HepG2 (cell line): ENCODE results near the gene MEX3A. TPM values are rescaled to one million over a fixed set of nuclear protein-coding genes. Genes with fewer than 3 reads are reported as not detected.

Experiments
- ATF7 ChIP-seq, 2 experiments: fragments of 450-650 bp in 1 of 2; sonication (generic) in 1 of 2; formaldehyde crosslinking in 1 of 2; IDR thresholded peaks; 2 replicates each; pipeline versions ENCODE4 v1.4.0 to v1.6.1; 2016 to 2020; ENCODE audit warnings: antibody characterized with exemption in 1 of 2, mild to moderate bottlenecking in 1 of 2, missing genetic modification reagents in 1 of 2
- CHD2 ChIP-seq: IDR thresholded peaks from 2 replicates; pipeline ENCODE4 v1.6.1; 2011; ENCODE audit warnings: low read depth, low read length, improper control_type of control experiment
- ETV5 ChIP-seq: IDR thresholded peaks from 2 replicates; pipeline ENCODE4 v1.6.1; 2018; ENCODE audit warnings: missing biosample characterization, missing genetic modification reagents, inconsistent platforms, borderline replicate concordance
- HNRNPLL ChIP-seq: fragments of 200-400 bp; formaldehyde crosslinking; IDR thresholded peaks from 2 replicates; pipeline ENCODE4 v1.6.1; 2017; ENCODE audit warnings: mild to moderate bottlenecking, low read depth, low read length; ENCODE audit not compliant: poor library complexity, severe bottlenecking
- KAT7 ChIP-seq: IDR thresholded peaks from 2 replicates; pipeline ENCODE4 v1.6.1; 2018; ENCODE audit warnings: borderline replicate concordance, missing compliant biosample characterization
- MAFG ChIP-seq: sonication (generic); formaldehyde crosslinking; IDR thresholded peaks from 2 replicates; pipeline ENCODE4 v1.5.1; 2020; ENCODE audit warnings: mild to moderate bottlenecking, missing genetic modification reagents
- NFATC3 ChIP-seq: sonication (generic); formaldehyde crosslinking; IDR thresholded peaks from 2 replicates; pipeline ENCODE4 v1.5.1; 2020; ENCODE audit warnings: mild to moderate bottlenecking, missing genetic modification reagents
- NRL ChIP-seq: sonication (generic); formaldehyde crosslinking; IDR thresholded peaks from 2 replicates; pipeline ENCODE4 v1.5.0; 2020; ENCODE audit warnings: missing genetic modification reagents, mild to moderate bottlenecking, moderate library complexity, borderline replicate concordance
- PHF8 ChIP-seq: sonication (generic); formaldehyde crosslinking; IDR thresholded peaks from 2 replicates; pipeline ENCODE4 v1.5.0; 2020; ENCODE audit warnings: missing genetic modification reagents
- PTBP1 ChIP-seq: fragments of 200-400 bp; formaldehyde crosslinking; IDR thresholded peaks from 2 replicates; pipeline ENCODE4 v1.6.1; 2018; ENCODE audit warnings: low read length, low read depth; ENCODE audit not compliant: poor library complexity, severe bottlenecking
- RARA ChIP-seq: IDR thresholded peaks from 2 replicates; pipeline ENCODE4 v1.6.1; 2016; ENCODE audit warnings: missing genetic modification reagents, missing compliant biosample characterization
- RBFOX2 ChIP-seq: fragments of 200-400 bp; formaldehyde crosslinking; IDR thresholded peaks from 2 replicates; pipeline ENCODE4 v1.6.1; 2017; ENCODE audit warnings: low read depth, mild to moderate bottlenecking, low read length
- SAFB2 ChIP-seq: sonication (generic); formaldehyde crosslinking; IDR thresholded peaks from 2 replicates; pipeline ENCODE4 v1.5.1; 2020; ENCODE audit warnings: missing genetic modification reagents, low read depth, mild to moderate bottlenecking, borderline replicate concordance
- SIN3B ChIP-seq: fragments of 150-350 bp; IDR thresholded peaks from 2 replicates; pipeline ENCODE4 v1.6.1; 2014; ENCODE audit warnings: low read length
- SMAD3 ChIP-seq: sonication (generic); formaldehyde crosslinking; IDR thresholded peaks from 2 replicates; pipeline ENCODE4 v1.4.0; 2020; ENCODE audit warnings: missing genetic modification reagents
- ZFP36 ChIP-seq: fragments of 150-350 bp; IDR thresholded peaks from 2 replicates; pipeline ENCODE4 v1.6.1; 2018; ENCODE audit warnings: borderline replicate concordance, low read length, low read depth; ENCODE audit not compliant: partially characterized antibody
- ZNF354B ChIP-seq: sonication (generic); formaldehyde crosslinking; IDR thresholded peaks from 2 replicates; pipeline ENCODE4 v1.8.0; 2022; ENCODE audit warnings: mild to moderate bottlenecking, missing genetic modification reagents
- ZNF501 ChIP-seq: sonication (generic); formaldehyde crosslinking; IDR thresholded peaks from 2 replicates; pipeline ENCODE4 v1.5.1; 2020; ENCODE audit warnings: mild to moderate bottlenecking, moderate library complexity, missing genetic modification reagents
- ZNF549 ChIP-seq: sonication (generic); formaldehyde crosslinking; IDR thresholded peaks from 2 replicates; pipeline ENCODE4 v1.5.0; 2020; ENCODE audit warnings: missing genetic modification reagents
- ZNF572 ChIP-seq: sonication (generic); formaldehyde crosslinking; IDR thresholded peaks from 2 replicates; pipeline ENCODE4 v1.5.1; 2020; ENCODE audit warnings: mild to moderate bottlenecking, missing genetic modification reagents
- ZNF790 ChIP-seq: sonication (generic); formaldehyde crosslinking; IDR thresholded peaks from 2 replicates; pipeline ENCODE4 v1.8.0; 2022; ENCODE audit warnings: missing genetic modification reagents, mild to moderate bottlenecking, borderline replicate concordance
- polyA plus RNA-seq, 8 experiments: library from polyadenylated mRNA; depleted of rRNA in 3 of 8; stranded (reverse) in 7 of 8; unstranded in 1 of 8; fragments of >200 nt; fragmentation: Illumina TruSeq in 4 of 8; extraction: Trizol in 4 of 8; gene quantifications; 2 replicates each; pipeline versions ENCODE4 v1.2.1 to v1.2.3, GENCODE V29; 2011 to 2016; ENCODE audit warnings: low read depth in 4 of 8, missing spikeins in 1 of 8, mixed read lengths in 1 of 8; ENCODE audit not compliant: insufficient read depth in 1 of 8
- total RNA-seq, 5 experiments: library from RNA; depleted of rRNA; stranded (reverse); fragments of >200 nt; fragmentation: Illumina TruSeq; extraction: Trizol; gene quantifications; 2 replicates each; pipeline ENCODE4 v1.2.3, GENCODE V29; 2016; ENCODE audit warnings: low read depth in 1 of 5
- TF ChIP-seq, protein P1 (sequence below), 2 experiments: sonication (generic) in 1 of 2; formaldehyde crosslinking in 1 of 2; IDR thresholded peaks; 2 replicates each; pipeline versions ENCODE4 v1.4.0 to v1.6.1; 2018 to 2020; ENCODE audit warnings: missing genetic modification reagents in 2 of 2, borderline replicate concordance in 1 of 2, low read depth in 1 of 2, mild to moderate bottlenecking in 1 of 2, missing biosample characterization in 1 of 2
- TF ChIP-seq, protein P2 (sequence below): IDR thresholded peaks from 2 replicates; pipeline ENCODE4 v1.6.1; 2016; ENCODE audit warnings: missing genetic modification reagents, missing compliant biosample characterization
- TF ChIP-seq, protein P3 (sequence below): IDR thresholded peaks from 2 replicates; pipeline ENCODE4 v1.6.1; 2016; ENCODE audit warnings: missing compliant biosample characterization, missing genetic modification reagents, borderline replicate concordance
- TF ChIP-seq, protein P4 (sequence below): sonication (generic); formaldehyde crosslinking; IDR thresholded peaks from 2 replicates; pipeline ENCODE4 v1.5.1; 2020; ENCODE audit warnings: mild to moderate bottlenecking, missing genetic modification reagents, borderline replicate concordance

Gene MEX3A
- total and polyA plus RNA-seq, 2 of the 13 experiments (the other 11 are each of a cell fraction or from before 2014, with no cell fraction given) = 7.6 to 9.1 TPM

DNA sequence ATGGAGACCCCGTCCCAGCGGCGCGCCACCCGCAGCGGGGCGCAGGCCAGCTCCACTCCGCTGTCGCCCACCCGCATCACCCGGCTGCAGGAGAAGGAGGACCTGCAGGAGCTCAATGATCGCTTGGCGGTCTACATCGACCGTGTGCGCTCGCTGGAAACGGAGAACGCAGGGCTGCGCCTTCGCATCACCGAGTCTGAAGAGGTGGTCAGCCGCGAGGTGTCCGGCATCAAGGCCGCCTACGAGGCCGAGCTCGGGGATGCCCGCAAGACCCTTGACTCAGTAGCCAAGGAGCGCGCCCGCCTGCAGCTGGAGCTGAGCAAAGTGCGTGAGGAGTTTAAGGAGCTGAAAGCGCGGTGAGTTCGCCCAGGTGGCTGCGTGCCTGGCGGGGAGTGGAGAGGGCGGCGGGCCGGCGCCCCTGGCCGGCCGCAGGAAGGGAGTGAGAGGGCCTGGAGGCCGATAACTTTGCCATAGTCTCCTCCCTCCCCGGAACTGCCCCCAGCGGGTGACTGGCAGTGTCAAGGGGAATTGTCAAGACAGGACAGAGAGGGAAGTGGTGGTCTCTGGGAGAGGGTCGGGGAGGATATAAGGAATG, 32.8 kb upstream of the MEX3A start (continued):
- TF ChIP-seq, protein P1, sequence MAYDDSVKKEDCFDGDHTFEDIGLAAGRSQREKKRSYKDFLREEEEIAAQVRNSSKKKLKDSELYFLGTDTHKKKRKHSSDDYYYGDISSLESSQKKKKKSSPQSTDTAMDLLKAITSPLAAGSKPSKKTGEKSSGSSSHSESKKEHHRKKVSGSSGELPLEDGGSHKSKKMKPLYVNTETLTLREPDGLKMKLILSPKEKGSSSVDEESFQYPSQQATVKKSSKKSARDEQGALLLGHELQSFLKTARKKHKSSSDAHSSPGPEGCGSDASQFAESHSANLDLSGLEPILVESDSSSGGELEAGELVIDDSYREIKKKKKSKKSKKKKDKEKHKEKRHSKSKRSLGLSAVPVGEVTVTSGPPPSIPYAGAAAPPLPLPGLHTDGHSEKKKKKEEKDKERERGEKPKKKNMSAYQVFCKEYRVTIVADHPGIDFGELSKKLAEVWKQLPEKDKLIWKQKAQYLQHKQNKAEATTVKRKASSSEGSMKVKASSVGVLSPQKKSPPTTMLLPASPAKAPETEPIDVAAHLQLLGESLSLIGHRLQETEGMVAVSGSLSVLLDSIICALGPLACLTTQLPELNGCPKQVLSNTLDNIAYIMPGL (CRISPR knock-in tag; IDR thresholded peaks at IDR 0.05; ENCODE audit: borderline replicate concordance in 1 of 2, low read depth in 1 of 2) = peak in 1 of 2 experiments; percentile 63; a peak in 3 of 4 replicates
- TF ChIP-seq CHD2 (no peak), ZNF790 (CRISPR knock-in tag) (no peak), ZFP36 (no peak), PHF8 (peak; percentile 60), ZNF572 (CRISPR knock-in tag) (0 out of 2 replicates have a peak, but pooled peaks have one; percentile 39), SIN3B (0 out of 2 replicates have a peak, but pooled peaks have one; percentile 6), NRL (peak; percentile 74; the same call in 1 of the 2 replicates), MAFG (CRISPR knock-in tag) (no peak), KAT7 (CRISPR knock-in tag) (0 out of 2 replicates have a peak, but pooled peaks have one; percentile 67), PTBP1 (peak; percentile 19), RBFOX2 (peak; percentile 74), ZNF549 (CRISPR knock-in tag) (0 out of 2 replicates have a peak, but pooled peaks have one; percentile 20), ZNF354B (CRISPR knock-in tag) (peak; percentile 50; the same call in 1 of the 2 replicates), SAFB2 (0 out of 2 replicates have a peak, but pooled peaks have one; percentile 42), RARA (CRISPR knock-in tag) (no peak), HNRNPLL (peak; percentile 45), SMAD3 (CRISPR knock-in tag) (peak; percentile 28; the same call in 1 of the 2 replicates), ETV5 (CRISPR knock-in tag) (0 out of 2 replicates have a peak, but pooled peaks have one; percentile 26), ATF7 (IDR thresholded peaks at IDR 0.05) (no peak), ATF7 (CRISPR knock-in tag; IDR thresholded peaks at IDR 0.05) (peak; percentile 4; the same call in 1 of the 2 replicates), ZNF501 (CRISPR knock-in tag) (peak; percentile 81; the same call in 1 of the 2 replicates), NFATC3 (CRISPR knock-in tag) (0 out of 2 replicates have a peak, but pooled peaks have one; percentile 19)
- TF ChIP-seq, protein P2, sequence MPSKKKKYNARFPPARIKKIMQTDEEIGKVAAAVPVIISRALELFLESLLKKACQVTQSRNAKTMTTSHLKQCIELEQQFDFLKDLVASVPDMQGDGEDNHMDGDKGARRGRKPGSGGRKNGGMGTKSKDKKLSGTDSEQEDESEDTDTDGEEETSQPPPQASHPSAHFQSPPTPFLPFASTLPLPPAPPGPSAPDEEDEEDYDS (CRISPR knock-in tag) = peak; percentile 29; the same call in 1 of the 2 replicates
- TF ChIP-seq, protein P3, sequence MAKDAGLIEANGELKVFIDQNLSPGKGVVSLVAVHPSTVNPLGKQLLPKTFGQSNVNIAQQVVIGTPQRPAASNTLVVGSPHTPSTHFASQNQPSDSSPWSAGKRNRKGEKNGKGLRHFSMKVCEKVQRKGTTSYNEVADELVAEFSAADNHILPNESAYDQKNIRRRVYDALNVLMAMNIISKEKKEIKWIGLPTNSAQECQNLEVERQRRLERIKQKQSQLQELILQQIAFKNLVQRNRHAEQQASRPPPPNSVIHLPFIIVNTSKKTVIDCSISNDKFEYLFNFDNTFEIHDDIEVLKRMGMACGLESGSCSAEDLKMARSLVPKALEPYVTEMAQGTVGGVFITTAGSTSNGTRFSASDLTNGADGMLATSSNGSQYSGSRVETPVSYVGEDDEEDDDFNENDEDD (CRISPR knock-in tag) = peak; percentile 11; the same call in 1 of the 2 replicates
- TF ChIP-seq, protein P4, sequence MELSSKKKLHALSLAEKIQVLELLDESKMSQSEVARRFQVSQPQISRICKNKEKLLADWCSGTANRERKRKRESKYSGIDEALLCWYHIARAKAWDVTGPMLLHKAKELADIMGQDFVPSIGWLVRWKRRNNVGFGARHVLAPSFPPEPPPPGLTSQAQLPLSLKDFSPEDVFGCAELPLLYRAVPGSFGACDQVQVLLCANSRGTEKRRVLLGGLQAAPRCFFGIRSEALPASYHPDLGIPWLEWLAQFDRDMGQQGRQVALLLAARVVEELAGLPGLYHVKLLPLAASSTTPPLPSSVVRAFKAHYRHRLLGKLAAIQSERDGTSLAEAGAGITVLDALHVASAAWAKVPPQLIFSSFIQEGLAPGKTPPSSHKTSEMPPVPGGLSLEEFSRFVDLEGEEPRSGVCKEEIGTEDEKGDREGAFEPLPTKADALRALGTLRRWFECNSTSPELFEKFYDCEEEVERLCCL (CRISPR knock-in tag) = 0 out of 2 replicates have a peak, but pooled peaks have one; percentile 58
